MM.1S (cell line): ENCODE data around the gene CFAP58.

Source experiments
- DNase-seq: peaks from one replicate; pipeline ENCODE4 v3.0.0-alpha.2; 2015
- H2AFZ ChIP-seq: fragments of 300-600 bp; sonication (generic); 2 replicates; pipeline ENCODE4 v1.6.0; 2016; ENCODE audit warnings: antibody characterized with exemption, low read length
- H3F3A ChIP-seq: fragments of 300-600 bp; sonication (generic); 2 replicates; pipeline ENCODE4 v1.6.1; 2016; ENCODE audit warnings: mild to moderate bottlenecking, antibody characterized with exemption, low read length, moderate library complexity, mixed read lengths; ENCODE audit not compliant: insufficient read depth
- H3K27ac ChIP-seq: fragments of 300-600 bp; sonication (generic); 2 replicates; pipeline ENCODE4 v1.5.1; 2016; ENCODE audit warnings: mild to moderate bottlenecking, low read length
- H3K27me3 ChIP-seq: fragments of 300-600 bp; sonication (generic); replicated peaks from 2 replicates; pipeline ENCODE4 v1.6.0; 2016; ENCODE audit warnings: low read length; ENCODE audit not compliant: insufficient read depth
- H3K36me3 ChIP-seq: fragments of 300-600 bp; sonication (generic); replicated peaks from 2 replicates; pipeline ENCODE4 v1.6.1; 2016; ENCODE audit warnings: mild to moderate bottlenecking, low read length, mixed read lengths; ENCODE audit not compliant: insufficient read depth
- H3K4me1 ChIP-seq: fragments of 300-600 bp; sonication (generic); 2 replicates; pipeline ENCODE4 v1.6.1; 2016; ENCODE audit warnings: low read length, mixed read lengths
- H3K4me2 ChIP-seq: fragments of 300-600 bp; sonication (generic); 2 replicates; pipeline ENCODE4 v1.6.0; 2016; ENCODE audit warnings: low read depth, low read length
- H3K4me3 ChIP-seq: fragments of 300-600 bp; sonication (generic); 2 replicates; pipeline ENCODE4 v1.5.1; 2016; ENCODE audit warnings: low read length, mixed read lengths
- H3K79me2 ChIP-seq: fragments of 300-600 bp; sonication (generic); 2 replicates; pipeline ENCODE4 v1.6.1; 2016; ENCODE audit warnings: mixed run types, low read length, mixed read lengths
- H3K9ac ChIP-seq: fragments of 300-600 bp; sonication (generic); 2 replicates; pipeline ENCODE4 v1.6.1; 2016; ENCODE audit warnings: low read length, mixed read lengths
- H3K9me2 ChIP-seq: fragments of 300-600 bp; sonication (generic); replicated peaks from 2 replicates; pipeline ENCODE4 v1.6.1; 2016; ENCODE audit warnings: mild to moderate bottlenecking, low read length, mixed read lengths; ENCODE audit not compliant: insufficient read depth
- H3K9me3 ChIP-seq: fragments of 300-600 bp; sonication (generic); replicated peaks from 2 replicates; pipeline ENCODE4 v1.6.1; 2016; ENCODE audit warnings: mild to moderate bottlenecking, low read length, mixed read lengths; ENCODE audit not compliant: insufficient read depth
- H4K20me1 ChIP-seq: fragments of 300-600 bp; sonication (generic); 2 replicates; pipeline ENCODE4 v1.6.1; 2016; ENCODE audit warnings: mild to moderate bottlenecking, low read length, moderate library complexity, mixed read lengths; ENCODE audit not compliant: insufficient read depth
- EZH2 ChIP-seq: fragments of 300-600 bp; sonication (generic); optimal IDR thresholded peaks from 2 replicates; pipeline ENCODE3; 2017; ENCODE audit warnings: low read depth, mild to moderate bottlenecking, antibody characterized with exemption, low read length, mixed read lengths
- EZH2phosphoT487 ChIP-seq: fragments of 300-600 bp; sonication (generic); IDR thresholded peaks from 2 replicates; pipeline ENCODE4 v1.6.1; 2018; ENCODE audit warnings: antibody characterized with exemption, low read length
- TF ChIP-seq, protein P1 (sequence below): fragments of 300-600 bp; sonication (generic); IDR thresholded peaks from 2 replicates; pipeline ENCODE4 v1.5.1; 2016; ENCODE audit warnings: antibody characterized with exemption, low read length, mixed read lengths

CFAP58 gene

GRCh38 chr10:104316321-104317099 lies 37.1 kb upstream of the CFAP58 start:
- Histone ChIP-seq H4K20me1 (no peaks in the 10 kb centered on the region; the same call in 1 of the 2 replicates), H3K4me2 (no peak overlapping the region), H3K4me3 (no peak overlapping the region), H3F3A (no peaks in the 10 kb centered on the region), H3K9me3 (no peaks in the 10 kb centered on the region), H3K4me1 (no peaks in the 10 kb centered on the region), H3K27me3 (no peaks in the 10 kb centered on the region), H2AFZ (no peak overlapping the region), H3K79me2 (peaks cover 38% of the 10 kb centered on the region), H3K36me3 (no peaks in the 10 kb centered on the region), H3K27ac (no peak overlapping the region), H3K9ac (no peak overlapping the region), H3K9me2 (no peaks in the 10 kb centered on the region)
- TF ChIP-seq, protein P1, sequence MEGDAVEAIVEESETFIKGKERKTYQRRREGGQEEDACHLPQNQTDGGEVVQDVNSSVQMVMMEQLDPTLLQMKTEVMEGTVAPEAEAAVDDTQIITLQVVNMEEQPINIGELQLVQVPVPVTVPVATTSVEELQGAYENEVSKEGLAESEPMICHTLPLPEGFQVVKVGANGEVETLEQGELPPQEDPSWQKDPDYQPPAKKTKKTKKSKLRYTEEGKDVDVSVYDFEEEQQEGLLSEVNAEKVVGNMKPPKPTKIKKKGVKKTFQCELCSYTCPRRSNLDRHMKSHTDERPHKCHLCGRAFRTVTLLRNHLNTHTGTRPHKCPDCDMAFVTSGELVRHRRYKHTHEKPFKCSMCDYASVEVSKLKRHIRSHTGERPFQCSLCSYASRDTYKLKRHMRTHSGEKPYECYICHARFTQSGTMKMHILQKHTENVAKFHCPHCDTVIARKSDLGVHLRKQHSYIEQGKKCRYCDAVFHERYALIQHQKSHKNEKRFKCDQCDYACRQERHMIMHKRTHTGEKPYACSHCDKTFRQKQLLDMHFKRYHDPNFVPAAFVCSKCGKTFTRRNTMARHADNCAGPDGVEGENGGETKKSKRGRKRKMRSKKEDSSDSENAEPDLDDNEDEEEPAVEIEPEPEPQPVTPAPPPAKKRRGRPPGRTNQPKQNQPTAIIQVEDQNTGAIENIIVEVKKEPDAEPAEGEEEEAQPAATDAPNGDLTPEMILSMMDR: no peak
- TF ChIP-seq EZH2 (no peak), EZH2phosphoT487 (no peak)
- DNase-seq: no peak

DNA sequence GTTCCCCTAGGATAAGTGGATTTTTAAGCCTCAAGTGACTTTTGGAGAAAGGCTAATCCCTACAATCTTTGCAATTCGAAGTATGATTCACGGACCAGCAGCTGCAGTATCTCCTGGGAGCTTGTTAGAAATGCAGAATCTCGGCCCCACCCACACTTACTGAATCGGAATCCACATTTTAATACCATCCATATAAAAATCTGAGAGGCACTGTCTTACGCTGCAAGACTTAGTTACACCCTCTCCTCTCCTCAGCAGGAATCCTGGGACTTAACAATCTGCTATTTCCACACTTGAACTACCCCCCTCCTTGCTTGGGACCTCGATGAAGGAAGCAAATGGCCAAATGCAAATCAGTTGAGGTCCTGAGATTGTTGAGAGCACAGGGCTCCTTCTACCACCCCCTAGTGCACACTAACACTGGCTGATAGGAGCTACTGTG lies 36.3 kb upstream of the CFAP58 start:
- no peaks in the 10 kb centered on the region for H3K36me3 ChIP-seq

GRCh38 chr10:104317726-104318299 lies 35.8 kb upstream of the CFAP58 start:
- Histone ChIP-seq H3K4me2 (no peak overlapping the region), H3K27ac (no peak overlapping the region)

More for the DNA sequence above, 36.3 kb upstream of the CFAP58 start:
- no peak overlapping the region for H3K4me3 ChIP-seq
- no peaks in the 10 kb centered on the region for H3K4me1 ChIP-seq
- no peak overlapping the region for H3K9ac ChIP-seq
- no peaks in the 10 kb centered on the region; the same call in 1 of the 2 replicates for H4K20me1 ChIP-seq
- DNase-seq: no peak
- H2AFZ ChIP-seq: no peak overlapping the region
- H3K79me2 ChIP-seq: peaks cover 44% of the 10 kb centered on the region
- H3K27me3 ChIP-seq: no peaks in the 10 kb centered on the region
- TF ChIP-seq, protein P1: no peak
- TF ChIP-seq EZH2 (no peak), EZH2phosphoT487 (no peak)
- no peaks in the 10 kb centered on the region for H3K9me3 ChIP-seq
- H3F3A ChIP-seq: no peaks in the 10 kb centered on the region
- H3K4me2 ChIP-seq: no peak overlapping the region
- no peak overlapping the region for H3K27ac ChIP-seq
- H3K9me2 ChIP-seq: no peaks in the 10 kb centered on the region

More at GRCh38 chr10:104317726-104318299, 35.8 kb upstream of the CFAP58 start:
- H3K36me3 ChIP-seq: no peaks in the 10 kb centered on the region
- no peaks in the 10 kb centered on the region; the same call in 1 of the 2 replicates for H4K20me1 ChIP-seq
- no peak overlapping the region for H3K9ac ChIP-seq
- H3K9me3 ChIP-seq: no peaks in the 10 kb centered on the region
- H3K4me1 ChIP-seq: peaks cover 5% of the 10 kb centered on the region; the same call in 1 of the 2 replicates
- TF ChIP-seq EZH2phosphoT487 (no peak), EZH2 (no peak)
- TF ChIP-seq, protein P1: no peak
- H3K27me3 ChIP-seq: no peaks in the 10 kb centered on the region
- H3K4me3 ChIP-seq: no peak overlapping the region
- no peaks in the 10 kb centered on the region for H3F3A ChIP-seq
- no peak overlapping the region for H2AFZ ChIP-seq
- peaks cover 50% of the 10 kb centered on the region for H3K79me2 ChIP-seq
- DNase-seq: no peak
- H3K9me2 ChIP-seq: no peaks in the 10 kb centered on the region
